GM21447 (cell line): ENCODE data around the gene AGAP1.

Experiments used
- ATAC-seq: cut with Tn5 transposase; IDR thresholded peaks from one replicate; pipeline ENCODE4 v1.9.1; 2021; ENCODE audit not compliant: unreplicated experiment

AGAP1 gene

GRCh38 chr2:236161531-236161930 is 667.7 kb downstream of the AGAP1 start:
- no peak for ATAC-seq

GRCh38 chr2:236162031-236162845 is 668.4 kb downstream of the AGAP1 start:
- no peak for ATAC-seq

- ATAC-seq = no peak
Observed at GRCh38 chr2:236162882-236163470, 669.1 kb downstream of the AGAP1 start.

- no peak for ATAC-seq
Observed at GRCh38 chr2:236163471-236164200, 669.8 kb downstream of the AGAP1 start.

GRCh38 chr2:236164201-236164924 is 670.5 kb downstream of the AGAP1 start:
- no peak for ATAC-seq

- no peak for ATAC-seq
Observed at GRCh38 chr2:236164925-236165841, 671.3 kb downstream of the AGAP1 start.

GRCh38 chr2:236165842-236166795 is 672.3 kb downstream of the AGAP1 start:
- no peak for ATAC-seq

GRCh38 chr2:236166796-236167296 is 673.0 kb downstream of the AGAP1 start:
- no peak for ATAC-seq

GRCh38 chr2:236167297-236168109 is 673.7 kb downstream of the AGAP1 start:
- ATAC-seq = no peak

GRCh38 chr2:236168110-236169080 is 674.6 kb downstream of the AGAP1 start, which contains the start of gene GBX2:
TSS of gene GBX2 (minus strand) at chr2:236168386. CDS start at chr2:236167971, 415 bp downstream.
- no peak for ATAC-seq

GRCh38 chr2:236169151-236169721 is 675.4 kb downstream of the AGAP1 start:
- ATAC-seq = no peak

GRCh38 chr2:236169741-236170589 is 676.1 kb downstream of the AGAP1 start:
- no peak for ATAC-seq

GRCh38 chr2:236170590-236171165 is 676.8 kb downstream of the AGAP1 start:
- ATAC-seq = no peak

- ATAC-seq = no peak
Observed at GRCh38 chr2:236171181-236171679, 677.4 kb downstream of the AGAP1 start.

- no peak for ATAC-seq
Observed at GRCh38 chr2:236171680-236172254, 677.9 kb downstream of the AGAP1 start.
